Measurements from ENCODE around the gene BCL11B.

GRCh38 chr14:99127651-99128167, 144.3 kb downstream of the BCL11B start:
- no peak for TF ChIP-seq CTCF (IDR thresholded peaks at IDR 0.05)
- TF ChIP-seq EZH2 (IDR thresholded peaks at IDR 0.05; ENCODE audit: borderline replicate concordance, insufficient read depth, low read depth, low read length, poor library complexity, severe bottlenecking): no peak
